ENCODE results near the gene STK25. TPM values are rescaled to one million over a fixed set of nuclear protein-coding genes. Genes with fewer than 3 reads are reported as not detected.

Gene STK25
- total and polyA plus RNA-seq, 2 experiments from 2014 or later = 125 to 304 TPM

- H3K4me3 ChIP-seq = no peak overlapping the region; the same call in 1 of the 2 replicates
- H3F3A ChIP-seq (replicated peaks; ENCODE audit: low read depth) = no peaks in the 10 kb centered on the region; the same call in 1 of the 2 replicates
- H3K9me2 ChIP-seq (ENCODE audit: insufficient read depth) = no peaks in the 10 kb centered on the region
- ATAC-seq = peak; percentile 49
- H3K27me3 Mint-ChIP-seq (ENCODE audit: insufficient read depth, low read depth, poor library complexity) = peaks cover 21% of the 10 kb centered on the region
- peaks cover 11% of the 10 kb centered on the region for H3K4me1 Mint-ChIP-seq
- no peak overlapping the region for H3K4me3 Mint-ChIP-seq
- H3K27ac Mint-ChIP-seq = no peak overlapping the region
- peaks cover 27% of the 10 kb centered on the region for H3K27me3 ChIP-seq (ENCODE audit: insufficient read depth)
- 0 out of 2 replicates have a peak overlapping the region, but pooled peaks have one; percentile 49 for H2AFZ ChIP-seq
- H3K36me3 ChIP-seq (ENCODE audit: insufficient read depth) = no peaks in the 10 kb centered on the region
- no peaks in the 10 kb centered on the region for H4K20me1 ChIP-seq (replicated peaks; ENCODE audit: insufficient read depth)
- H3K4me1 ChIP-seq (ENCODE audit: insufficient read depth) = peaks cover 5% of the 10 kb centered on the region; the same call in 1 of the 2 replicates
- H3K4me2 ChIP-seq = no peak overlapping the region
- H3K9me3 Mint-ChIP-seq = no peaks in the 10 kb centered on the region
- TF ChIP-seq NANOG (IDR thresholded peaks at IDR 0.05; ENCODE audit: borderline replicate concordance) (no peak), CREB1 (CRISPR knock-in tag; IDR thresholded peaks at IDR 0.05; ENCODE audit: low read depth) (no peak), ETS1 (IDR thresholded peaks at IDR 0.05) (no peak)
- no peaks in the 10 kb centered on the region for H3K79me2 ChIP-seq (replicated peaks; ENCODE audit: insufficient read depth)
- H3K27ac ChIP-seq (ENCODE audit: low read depth) = 0 out of 2 replicates have a peak overlapping the region, but pooled peaks have one; percentile 3
- no peaks in the 10 kb centered on the region for H3K36me3 Mint-ChIP-seq (ENCODE audit: low read depth)
- DNase-seq (ENCODE audit: low spot score) = peak; percentile 57
Observed at GRCh38 chr2:241546771-241547498, 38.6 kb upstream of the STK25 start.

- H3K4me2 ChIP-seq = no peak overlapping the region
- peaks cover 27% of the 10 kb centered on the region for H3K27me3 Mint-ChIP-seq (ENCODE audit: insufficient read depth, low read depth, poor library complexity)
- H3K9me2 ChIP-seq (ENCODE audit: insufficient read depth) = no peaks in the 10 kb centered on the region
- no peak overlapping the region for H3K27ac Mint-ChIP-seq
- H3K27me3 ChIP-seq (ENCODE audit: insufficient read depth) = peaks cover 34% of the 10 kb centered on the region
- DNase-seq (ENCODE audit: low spot score) = no peak
- no peaks in the 10 kb centered on the region; the same call in 1 of the 2 replicates for H3F3A ChIP-seq (replicated peaks; ENCODE audit: low read depth)
- H3K27ac ChIP-seq (ENCODE audit: low read depth) = no peak overlapping the region
- H3K4me3 ChIP-seq = no peak overlapping the region
- H3K36me3 Mint-ChIP-seq (ENCODE audit: low read depth) = no peaks in the 10 kb centered on the region; the same call in 2 of the 3 replicates
- H3K4me3 Mint-ChIP-seq = no peak overlapping the region
- H3K36me3 ChIP-seq (ENCODE audit: insufficient read depth) = no peaks in the 10 kb centered on the region
- no peaks in the 10 kb centered on the region for H3K79me2 ChIP-seq (replicated peaks; ENCODE audit: insufficient read depth)
- H4K20me1 ChIP-seq (replicated peaks; ENCODE audit: insufficient read depth) = no peaks in the 10 kb centered on the region
- no peaks in the 10 kb centered on the region for H3K9me3 Mint-ChIP-seq
- H3K4me1 ChIP-seq (ENCODE audit: insufficient read depth) = peaks cover 5% of the 10 kb centered on the region; the same call in 1 of the 2 replicates
- no peak for ATAC-seq
- H3K4me1 Mint-ChIP-seq = peaks cover 11% of the 10 kb centered on the region
- no peak overlapping the region for H2AFZ ChIP-seq
- TF ChIP-seq EZH2 (IDR thresholded peaks at IDR 0.05; ENCODE audit: low read depth, unreplicated experiment) (no peak), ZNF114 (CRISPR knock-in tag; IDR thresholded peaks at IDR 0.05) (no peak), ZNF331 (CRISPR knock-in tag; IDR thresholded peaks at IDR 0.05; ENCODE audit: low read depth) (no peak), NANOG (IDR thresholded peaks at IDR 0.05; ENCODE audit: borderline replicate concordance) (no peak), CTCF (conservative IDR thresholded peaks at IDR 0.05; ENCODE audit: low read depth in 2 of 2) (no peak), EZH2phosphoT487 (IDR thresholded peaks at IDR 0.05; ENCODE audit: unreplicated experiment) (no peak), POLR2AphosphoS5 (IDR thresholded peaks at IDR 0.05; ENCODE audit: low read depth) (no peak), STAT1 (IDR thresholded peaks at IDR 0.05; ENCODE audit: unreplicated experiment) (no peak), CREB1 (CRISPR knock-in tag; IDR thresholded peaks at IDR 0.05; ENCODE audit: low read depth) (no peak), ETS1 (IDR thresholded peaks at IDR 0.05) (no peak), JUNB (IDR thresholded peaks at IDR 0.05; ENCODE audit: unreplicated experiment) (no peak), REST (IDR thresholded peaks at IDR 0.05; ENCODE audit: unreplicated experiment) (no peak)
Observed at GRCh38 chr2:241545523-241546473, 37.4 kb upstream of the STK25 start.
